Ishikawa (cell line): ENCODE data around the gene ARID5B.

ENCODE experiments used
- CEBPB ChIP-seq: IDR thresholded peaks from 2 replicates; pipeline ENCODE4 v1.6.1; 2012
- CREB1 ChIP-seq: IDR thresholded peaks from 2 replicates; pipeline ENCODE4 v1.6.1; 2012; ENCODE audit warnings: low read depth
- EP300 ChIP-seq: IDR thresholded peaks from 2 replicates; pipeline ENCODE4 v1.6.1; 2012; ENCODE audit warnings: borderline replicate concordance
- NFIC ChIP-seq: IDR thresholded peaks from 2 replicates; pipeline ENCODE4 v1.6.1; 2012
- REST ChIP-seq: IDR thresholded peaks from 2 replicates; pipeline ENCODE4 v1.6.1; 2012; ENCODE audit warnings: low read depth, mild to moderate bottlenecking
- TAF1 ChIP-seq: IDR thresholded peaks from 2 replicates; pipeline ENCODE4 v1.6.1; 2012; ENCODE audit warnings: low read depth, mild to moderate bottlenecking
- YY1 ChIP-seq: IDR thresholded peaks from 2 replicates; pipeline ENCODE4 v1.6.1; 2012; ENCODE audit warnings: low read depth
- TF ChIP-seq, protein P1 (sequence below): IDR thresholded peaks from 2 replicates; pipeline ENCODE4 v1.6.1; 2012
- TF ChIP-seq, protein P2 (sequence below): IDR thresholded peaks from 2 replicates; pipeline ENCODE4 v1.6.1; 2012

- TF ChIP-seq CREB1, result no peak
- no peak for TF ChIP-seq TAF1
- no peak for TF ChIP-seq CEBPB
- TF ChIP-seq, protein P1, sequence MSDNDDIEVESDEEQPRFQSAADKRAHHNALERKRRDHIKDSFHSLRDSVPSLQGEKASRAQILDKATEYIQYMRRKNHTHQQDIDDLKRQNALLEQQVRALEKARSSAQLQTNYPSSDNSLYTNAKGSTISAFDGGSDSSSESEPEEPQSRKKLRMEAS, result no peak
- TF ChIP-seq REST, result no peak
- no peak for TF ChIP-seq EP300
- TF ChIP-seq YY1, result no peak
- TF ChIP-seq, protein P2, sequence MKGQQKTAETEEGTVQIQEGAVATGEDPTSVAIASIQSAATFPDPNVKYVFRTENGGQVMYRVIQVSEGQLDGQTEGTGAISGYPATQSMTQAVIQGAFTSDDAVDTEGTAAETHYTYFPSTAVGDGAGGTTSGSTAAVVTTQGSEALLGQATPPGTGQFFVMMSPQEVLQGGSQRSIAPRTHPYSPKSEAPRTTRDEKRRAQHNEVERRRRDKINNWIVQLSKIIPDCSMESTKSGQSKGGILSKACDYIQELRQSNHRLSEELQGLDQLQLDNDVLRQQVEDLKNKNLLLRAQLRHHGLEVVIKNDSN, result no peak
- TF ChIP-seq NFIC, result no peak
Observed at GRCh38 chr10:61923210-61923949, 21.9 kb downstream of the ARID5B start.
